HG03457 (cell line): ENCODE results near the gene DCC.
"Not testable (repeated sequence)": the region's sequence is repeated elsewhere in the genome, so short reads cannot be mapped to it uniquely, and the experiment has no call there.

Experiments
- ATAC-seq: cut with Tn5 transposase; IDR thresholded peaks from one replicate; pipeline ENCODE4 v1.9.1; 2021; ENCODE audit warnings: moderate number of reproducible peaks; ENCODE audit not compliant: unreplicated experiment

Gene DCC

DNA sequence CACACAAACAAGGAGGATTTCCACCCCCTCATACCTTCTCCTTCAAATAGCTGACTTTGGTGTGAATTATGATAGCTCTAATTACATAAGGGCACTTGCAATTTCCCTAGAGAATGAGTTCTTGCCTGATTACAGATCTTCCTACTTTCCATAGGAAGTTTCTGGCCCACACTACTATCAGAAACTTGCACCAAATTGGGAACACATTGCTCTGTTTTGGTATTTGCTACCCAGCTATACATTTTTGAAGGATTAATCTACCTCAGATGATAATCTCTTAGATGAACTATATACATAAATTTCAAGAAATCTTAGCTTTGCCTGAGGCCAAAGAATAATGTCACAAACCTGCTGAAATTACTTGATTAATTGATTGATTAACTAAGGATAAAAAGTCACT lies 4.9 kb downstream of the DCC start:
- ATAC-seq, result no peak

DNA sequence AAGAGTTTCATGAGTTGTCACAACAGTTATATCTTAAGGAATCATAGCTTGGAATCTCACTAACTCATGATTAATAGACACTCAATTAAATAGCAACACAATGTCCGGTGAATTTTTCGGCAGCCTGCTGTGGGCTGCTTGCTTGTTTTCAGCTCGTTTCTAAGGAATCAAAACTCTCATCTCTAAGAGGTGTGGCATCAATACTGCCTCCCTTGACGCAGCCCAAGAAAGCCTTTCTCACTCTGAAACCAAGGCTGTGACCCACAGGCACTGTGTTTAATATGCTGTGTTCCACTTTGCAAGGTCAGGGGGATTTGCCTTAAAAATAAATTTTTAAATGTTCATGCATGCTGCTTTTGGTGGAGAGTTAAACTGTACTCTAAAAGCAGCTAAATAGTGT lies 5.4 kb downstream of the DCC start:
- ATAC-seq, result no peak

DNA sequence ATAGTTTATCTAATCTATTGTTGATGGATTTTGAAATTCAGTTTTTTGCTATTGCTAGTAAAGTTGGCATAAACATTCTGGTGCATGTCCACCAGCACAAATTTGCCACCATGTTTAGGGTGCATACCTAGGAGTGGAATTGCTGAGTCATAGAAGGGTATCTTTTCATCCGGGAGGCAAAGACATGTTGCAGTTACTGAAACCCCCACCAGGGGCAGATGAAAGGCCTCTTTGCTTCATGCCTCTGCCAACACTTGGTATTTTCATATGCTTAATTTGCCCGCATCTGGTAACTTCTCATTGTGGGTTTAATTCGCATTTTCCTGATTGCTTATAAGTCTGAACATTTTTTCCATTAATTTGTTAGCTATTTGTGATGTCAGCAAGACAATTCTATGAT lies 8.2 kb downstream of the DCC start:
- no peak for ATAC-seq

DNA sequence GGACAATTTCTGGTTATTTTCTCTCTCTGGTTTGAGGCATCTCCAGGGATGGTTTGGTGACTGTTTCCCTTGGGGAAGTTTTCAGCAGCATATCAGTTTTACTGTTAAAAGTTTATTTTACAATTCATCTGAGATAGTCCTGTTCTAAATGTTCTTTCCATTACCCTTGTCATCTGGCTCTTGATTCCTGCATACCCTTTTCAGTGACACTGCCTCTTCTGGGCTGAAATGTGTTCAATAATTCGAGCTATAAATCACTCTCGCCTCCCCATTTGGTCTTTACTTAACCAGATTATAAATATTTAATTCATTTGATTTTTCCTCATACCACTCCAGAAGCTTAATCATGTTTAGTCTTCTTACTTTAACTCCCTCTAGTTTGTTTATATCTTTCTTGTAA lies 9.5 kb downstream of the DCC start:
- ATAC-seq, result no peak

DNA sequence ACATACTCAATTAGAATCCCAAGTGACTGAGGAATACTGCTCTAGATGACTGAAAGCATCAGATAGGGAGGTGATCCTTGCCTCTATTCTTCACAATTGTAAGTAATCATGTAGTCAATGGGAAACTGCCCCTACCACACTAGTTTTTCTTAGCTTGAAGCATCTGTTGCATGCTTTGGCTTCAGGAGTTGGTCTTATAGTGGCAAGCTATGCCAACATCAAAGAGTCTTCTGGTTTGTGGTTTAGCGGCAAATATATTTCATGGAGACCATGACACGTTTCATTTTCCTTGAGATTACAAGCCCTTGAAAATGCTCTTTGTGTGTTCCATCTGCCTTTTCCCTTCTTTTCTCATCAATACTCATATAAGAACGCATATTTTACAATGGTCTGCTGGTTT lies 12.9 kb downstream of the DCC start:
- ATAC-seq, result no peak

DNA sequence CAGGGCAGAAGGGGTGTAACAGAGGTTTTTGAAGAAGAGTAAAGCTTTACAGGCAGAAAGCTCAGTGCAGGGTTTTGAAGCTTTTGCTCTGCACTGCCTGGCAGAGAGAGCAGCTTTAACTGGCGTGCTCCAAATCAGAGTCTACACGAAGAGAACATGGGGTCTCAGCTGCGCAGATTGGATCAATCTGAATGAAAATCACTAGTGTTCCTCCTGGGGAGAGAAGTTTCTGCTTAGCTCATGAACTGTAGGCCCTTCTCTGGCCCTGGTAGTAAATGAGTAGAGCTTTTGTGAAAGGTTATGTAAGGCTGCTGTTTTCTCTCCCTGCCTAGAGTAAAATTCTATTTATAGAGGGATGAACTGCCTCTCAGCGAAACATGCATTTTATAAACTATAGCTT lies 13.6 kb downstream of the DCC start:
- no peak for ATAC-seq

DNA sequence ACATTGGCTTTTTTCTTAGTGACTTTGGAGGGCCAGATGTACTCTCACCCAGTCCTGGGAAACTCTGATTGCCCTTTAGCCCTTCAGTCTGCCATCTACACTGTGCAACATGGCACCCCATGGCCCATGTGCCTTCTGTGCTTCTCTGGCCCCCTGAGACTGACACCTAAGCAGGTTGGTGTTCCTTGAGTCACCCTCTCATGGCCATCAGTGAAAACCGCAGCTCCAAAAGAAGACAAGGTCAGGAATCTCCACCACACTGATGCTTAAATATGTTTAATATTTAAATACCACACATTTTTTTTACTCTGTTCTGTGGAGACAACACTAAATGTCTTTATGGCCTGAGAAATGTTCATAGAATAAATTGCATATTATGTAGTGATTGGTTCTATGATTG lies 23.9 kb downstream of the DCC start:
- ATAC-seq, result no peak

DNA sequence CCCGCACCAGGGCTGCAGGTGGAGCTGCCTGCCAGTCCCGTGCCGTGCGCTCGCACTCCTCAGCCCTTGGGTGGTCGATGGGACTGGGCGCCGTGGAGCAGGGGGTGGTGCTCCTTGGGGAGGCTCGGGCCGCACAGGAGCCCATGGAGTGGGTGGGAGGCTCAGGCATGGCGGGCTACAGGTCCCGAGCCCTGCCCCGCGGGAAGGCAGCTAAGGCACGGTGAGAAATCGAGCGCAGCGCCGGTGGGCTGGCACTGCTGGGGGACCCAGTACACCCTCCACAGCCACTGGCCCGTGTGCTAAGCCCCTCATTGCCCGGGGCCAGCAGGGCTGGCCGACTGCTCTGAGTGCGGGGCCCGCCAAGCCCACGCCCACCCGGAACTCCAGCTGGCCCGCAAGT lies 26.9 kb downstream of the DCC start:
- not testable (repeated sequence) for ATAC-seq

DNA sequence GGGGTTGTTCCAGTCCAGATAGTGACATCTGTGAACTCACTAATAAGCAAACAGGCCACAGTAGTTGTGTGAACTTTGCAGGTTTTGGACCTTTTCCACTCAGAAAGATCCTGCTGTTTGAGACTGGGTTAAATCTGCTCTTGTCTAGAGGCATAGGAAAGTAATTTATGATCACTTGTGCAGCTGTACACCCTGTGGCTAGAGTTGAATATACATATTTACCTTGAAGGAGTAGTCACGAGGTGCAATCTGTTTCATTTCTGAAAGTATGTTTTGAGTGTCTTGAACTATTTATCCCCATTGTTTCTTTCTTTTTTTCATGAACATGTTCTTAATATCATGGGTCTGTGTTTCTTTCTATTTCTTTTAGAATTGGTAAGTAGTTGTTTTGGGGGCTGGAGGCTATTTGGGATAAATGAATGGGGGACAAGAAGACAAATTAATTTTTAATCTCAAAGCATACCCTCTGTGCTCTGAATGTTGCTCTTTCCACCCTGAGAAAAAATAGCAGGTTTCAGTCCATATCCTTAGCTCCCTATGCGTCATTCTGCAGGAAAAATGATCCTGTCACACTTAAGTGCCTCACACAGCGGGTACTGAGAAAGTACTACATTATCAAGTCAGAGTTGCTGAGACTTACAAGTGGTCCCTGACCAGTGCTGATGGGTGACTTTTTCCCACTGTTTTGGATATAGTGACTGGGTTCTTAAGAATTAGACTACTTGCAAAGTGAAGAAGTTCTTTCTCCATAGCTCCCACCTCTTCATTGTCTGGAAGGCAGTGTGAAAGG lies 28.2 kb downstream of the DCC start:
- no peak for ATAC-seq

DNA sequence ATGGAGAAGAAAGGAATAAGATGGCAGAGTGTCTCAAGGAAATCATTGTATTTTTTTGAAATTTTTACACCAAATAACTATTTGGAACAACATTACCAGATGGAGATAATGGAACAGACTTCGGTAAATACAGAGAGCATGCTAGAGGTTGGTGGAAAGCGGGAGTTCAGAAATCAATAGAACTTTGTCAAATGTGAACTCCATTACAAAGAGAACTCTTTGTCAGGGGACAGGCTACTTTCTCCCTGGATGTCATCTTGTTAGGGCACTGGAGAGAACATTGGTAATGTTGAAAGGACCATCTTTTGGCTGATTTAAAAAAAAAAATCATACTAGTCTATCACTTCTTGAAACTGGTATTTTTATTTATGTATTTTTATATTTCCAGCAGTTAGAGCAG lies 30.8 kb downstream of the DCC start:
- no peak for ATAC-seq

DNA sequence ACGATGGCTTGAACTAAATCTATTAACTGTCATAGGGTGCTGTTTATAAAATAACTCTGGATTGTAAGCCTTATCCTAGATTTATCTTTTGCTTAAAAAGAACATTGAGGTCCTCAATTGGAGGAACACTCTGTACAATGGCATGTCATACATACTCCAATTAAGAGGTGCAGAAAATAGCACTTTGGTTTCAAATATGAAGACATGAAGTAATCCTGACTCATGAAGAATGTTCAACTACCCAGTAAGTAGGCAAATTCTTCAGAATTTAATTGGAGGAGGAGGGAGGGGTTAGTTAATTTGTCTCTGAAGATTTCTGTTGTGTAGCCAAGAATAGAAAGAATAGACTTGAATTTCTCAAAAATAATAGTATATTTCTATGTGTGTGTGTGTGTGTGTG lies 36.1 kb downstream of the DCC start:
- ATAC-seq, result no peak

DNA sequence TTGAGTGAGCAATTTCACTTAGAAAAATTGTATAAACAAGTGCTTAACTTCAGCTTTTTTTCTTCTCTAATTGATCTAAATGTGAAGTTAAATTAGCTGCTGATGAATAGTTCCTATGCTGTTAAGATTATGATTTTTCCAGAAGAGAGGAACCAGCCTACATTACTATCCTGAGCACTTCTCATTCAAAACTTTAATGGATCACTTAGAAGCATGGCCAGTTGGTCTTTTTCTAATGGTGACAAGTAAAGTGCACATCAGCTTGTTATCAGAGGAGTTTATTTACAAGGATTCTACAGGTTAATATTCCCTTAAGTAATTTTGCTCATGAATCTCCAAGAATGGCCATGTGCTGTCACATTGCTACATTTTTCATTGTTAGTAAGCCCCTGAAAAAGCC lies 37.1 kb downstream of the DCC start:
- no peak for ATAC-seq

DNA sequence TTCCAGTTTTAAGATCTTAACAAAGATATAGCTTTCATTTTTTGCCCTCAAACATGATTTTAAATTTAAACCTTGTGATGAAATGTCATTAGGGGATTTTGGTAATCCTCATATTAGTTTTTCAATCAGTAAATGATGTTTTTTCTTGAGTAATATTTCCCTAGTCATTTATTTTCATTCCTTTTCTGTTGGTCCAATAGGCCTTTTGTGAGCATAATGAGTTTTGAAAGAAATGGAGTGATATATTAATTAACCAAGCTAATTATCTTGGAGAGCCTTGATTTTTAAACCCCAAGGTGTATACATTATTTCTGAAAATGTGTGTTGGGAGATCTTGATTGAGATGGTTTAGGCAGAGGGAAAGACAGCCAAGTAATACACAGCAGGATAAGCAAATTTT lies 46.3 kb downstream of the DCC start:
- ATAC-seq, result no peak

DNA sequence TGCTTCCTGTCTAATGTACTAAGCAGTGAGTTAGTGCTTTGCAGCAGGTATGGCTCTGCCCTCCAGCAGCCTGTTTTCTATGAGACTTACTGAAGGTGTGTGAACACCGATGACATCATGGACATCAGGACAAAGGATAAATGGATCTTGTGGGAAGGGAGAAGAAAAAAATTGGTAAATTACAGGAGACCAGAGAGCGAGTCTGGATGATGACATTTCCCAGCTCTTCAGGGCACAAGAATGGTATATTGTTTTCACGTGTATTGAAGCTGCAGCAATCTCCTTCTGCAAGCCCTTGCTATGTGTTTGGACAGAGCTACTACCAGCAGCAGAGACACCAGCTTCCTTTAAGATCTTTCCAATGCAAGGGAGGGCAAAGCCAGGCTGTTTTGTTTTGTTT lies 47.2 kb downstream of the DCC start:
- no peak for ATAC-seq

DNA sequence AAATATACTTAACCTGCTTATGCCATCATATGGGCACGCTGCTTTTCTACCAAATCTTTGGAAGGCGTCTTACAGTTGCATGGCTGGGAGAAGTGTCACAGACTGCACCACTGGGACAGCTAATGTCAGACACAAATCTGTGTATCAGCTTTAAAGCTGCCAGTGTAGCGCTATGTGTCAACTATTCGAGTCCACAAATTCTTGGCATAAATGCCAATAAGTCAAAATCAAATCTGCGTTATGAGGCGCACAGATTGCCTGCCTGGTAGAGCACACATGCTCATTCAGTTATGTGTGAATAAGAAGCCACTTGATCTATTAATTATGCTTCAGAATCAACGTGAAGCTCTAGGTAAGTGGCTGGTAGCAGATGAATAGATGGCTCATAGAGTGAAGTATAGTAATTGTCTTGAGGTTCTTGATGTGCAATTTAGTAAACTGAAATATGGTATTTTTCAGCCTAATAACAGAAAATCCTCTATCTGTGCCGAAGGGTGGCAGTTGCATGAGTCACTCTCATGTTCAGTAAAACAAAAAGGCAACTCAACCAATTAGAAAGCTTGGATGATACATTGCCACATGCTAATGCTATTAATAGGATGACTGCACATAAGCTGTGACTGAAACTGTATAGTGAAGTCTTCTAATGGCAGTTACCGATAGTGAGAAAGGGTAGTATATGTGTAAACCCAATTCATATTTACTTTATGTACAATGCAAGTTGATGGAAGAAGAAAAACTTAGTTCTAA lies 52.0 kb downstream of the DCC start:
- ATAC-seq, result no peak

DNA sequence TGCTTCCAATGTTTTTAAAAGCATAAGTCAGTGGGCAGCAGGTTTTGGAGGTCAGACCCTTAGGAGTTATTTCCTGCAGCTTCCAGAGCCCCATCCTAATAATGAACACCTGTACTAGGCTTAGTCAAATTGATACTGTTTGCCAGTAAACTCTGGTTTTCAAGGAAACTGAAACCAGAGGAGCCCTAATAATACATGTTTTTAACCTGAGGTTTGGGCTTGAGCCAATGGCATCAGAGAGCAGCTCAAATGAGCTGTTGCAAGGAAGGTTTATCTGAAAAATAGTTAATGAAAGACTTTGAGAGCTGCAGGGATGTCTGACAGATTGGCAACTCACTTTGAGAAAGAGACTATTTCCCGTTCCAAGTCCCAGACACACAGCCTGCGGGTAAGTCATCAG lies 54.6 kb downstream of the DCC start:
- peak; percentile 60 for ATAC-seq

DNA sequence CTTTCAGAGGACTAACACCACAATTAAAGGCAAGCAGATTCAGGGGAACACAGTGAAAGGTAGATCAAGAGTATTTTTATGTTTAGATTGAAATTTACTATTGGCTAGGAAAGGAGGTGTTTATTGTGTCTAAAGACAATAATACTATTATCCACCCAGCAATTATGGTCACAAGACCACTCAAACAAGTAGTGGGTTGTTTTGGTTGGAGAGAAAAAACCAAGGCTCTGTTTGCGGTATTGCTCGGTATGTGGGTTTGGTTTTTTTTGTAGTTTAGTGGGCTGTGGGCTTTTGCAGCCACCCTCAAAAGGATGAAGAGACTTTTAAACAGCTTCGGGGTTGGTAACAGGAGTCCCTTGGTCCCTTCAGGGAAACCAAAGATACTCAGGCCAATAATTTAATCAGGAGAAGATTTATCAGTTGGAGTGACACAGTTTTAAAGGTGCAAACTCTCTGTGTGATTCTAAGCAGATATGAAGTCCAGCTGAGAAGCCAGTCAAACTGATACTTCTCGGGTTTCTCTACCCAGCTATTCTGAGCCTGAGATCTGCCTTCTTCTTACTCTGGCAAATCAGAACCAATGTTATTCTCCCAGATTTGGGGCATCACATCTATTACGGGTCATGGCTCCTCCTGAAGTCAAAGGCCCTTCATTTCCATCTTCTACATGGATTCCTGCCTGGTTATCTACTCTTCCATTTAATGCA lies 55.3 kb downstream of the DCC start:
- peak; percentile 72 for ATAC-seq

DNA sequence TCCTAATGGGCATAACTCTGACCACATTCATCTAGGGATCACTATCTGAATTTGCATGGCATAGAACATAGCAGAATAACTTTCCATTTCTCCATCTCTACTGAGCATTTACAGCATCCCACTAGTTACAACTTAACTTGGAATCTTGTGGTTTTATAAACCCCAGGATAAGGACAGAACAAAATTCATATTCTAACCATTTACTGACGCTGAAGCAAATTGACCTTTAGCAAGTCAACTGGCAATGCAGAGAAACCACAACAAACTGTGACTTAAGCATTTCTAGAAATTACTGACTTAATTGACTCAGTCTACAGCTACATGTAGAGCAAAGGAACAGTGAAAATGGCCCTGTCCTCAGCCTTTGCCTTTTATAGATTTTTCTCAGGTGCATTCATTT lies 61.2 kb downstream of the DCC start:
- ATAC-seq, result no peak

DNA sequence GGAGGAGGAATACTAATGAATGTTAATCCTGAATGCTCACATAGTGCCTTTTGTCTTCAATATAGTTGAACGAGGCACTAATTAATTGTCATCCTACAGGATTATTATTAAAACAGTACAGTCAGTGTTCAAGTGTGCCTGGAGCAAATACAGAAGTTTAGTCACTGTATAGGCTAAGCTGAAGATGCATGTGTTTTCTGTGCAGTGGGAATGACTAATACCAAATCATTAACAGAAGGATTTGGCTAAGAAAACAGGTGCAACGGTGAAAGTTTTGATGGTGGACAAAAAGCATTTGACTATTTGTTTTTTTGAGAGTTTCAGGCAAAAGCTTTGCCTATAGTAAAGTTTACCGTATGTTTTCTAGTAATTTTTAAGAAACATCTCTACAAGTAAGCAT lies 62.8 kb downstream of the DCC start:
- no peak for ATAC-seq

DNA sequence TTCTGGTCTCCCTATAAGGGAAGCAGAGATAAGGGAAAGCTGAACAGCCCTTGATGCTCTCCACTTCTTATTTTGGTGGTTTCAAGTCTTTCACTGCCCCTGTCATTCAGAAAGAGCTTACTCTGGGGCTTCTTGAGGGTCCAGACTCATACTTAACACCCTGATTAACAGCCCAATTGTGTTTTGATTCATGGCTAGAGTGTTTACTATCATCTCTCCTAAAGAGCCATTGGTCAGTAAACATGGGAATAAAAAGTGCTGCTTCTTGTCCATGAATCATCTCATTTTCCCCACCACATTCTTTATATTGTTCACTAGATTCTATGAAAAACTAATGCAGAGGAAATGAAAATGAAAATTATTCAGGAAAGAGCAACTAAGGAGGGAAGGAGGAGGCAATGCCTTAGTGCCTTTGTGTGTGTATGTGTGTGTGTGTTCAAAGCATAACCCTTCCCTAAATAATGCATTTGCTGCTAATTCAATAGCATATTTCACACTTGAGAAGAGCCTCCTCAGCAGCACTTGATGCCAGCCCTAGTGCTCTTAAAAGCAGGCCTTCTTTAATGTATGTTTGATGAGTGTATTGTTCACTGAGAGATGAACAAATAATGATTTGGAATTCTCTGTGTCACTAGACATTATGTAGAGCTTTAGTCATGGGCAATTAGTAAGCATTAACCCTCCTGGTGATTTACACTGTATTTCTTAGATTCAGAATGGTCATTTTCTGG lies 63.5 kb downstream of the DCC start:
- no peak for ATAC-seq

DNA sequence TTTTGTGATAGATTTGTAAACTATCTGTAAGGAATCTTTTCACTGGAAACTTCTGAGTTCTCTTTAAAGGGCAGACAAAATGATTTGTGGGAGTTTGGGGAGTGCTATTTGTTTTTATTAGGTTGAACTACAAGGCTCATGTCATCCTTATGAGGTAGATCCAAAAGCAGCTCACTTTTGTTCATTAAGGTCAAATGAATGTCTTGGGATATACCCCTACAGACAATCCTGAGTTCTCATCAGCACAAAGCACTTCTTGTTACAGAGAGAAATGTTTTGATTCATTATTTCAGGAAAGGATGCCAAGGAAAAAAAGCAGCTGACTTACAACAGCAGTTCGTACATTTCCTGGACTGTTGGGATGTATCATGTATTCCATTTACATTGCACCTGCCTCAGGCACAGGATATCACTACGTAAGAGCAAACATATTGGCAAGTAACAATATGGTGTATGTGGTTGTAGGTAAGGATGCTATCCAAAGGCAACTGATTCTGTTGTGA lies 68.9 kb downstream of the DCC start:
- ATAC-seq, result no peak
